BLaER1 treated with 17β-estradiol and CSF1 and Interleukin-3, amounts not matched to agents 10 nM and 100 nM (cell line): ENCODE results near the gene FKBP8.
"Not testable (repeated sequence)": the region's sequence is repeated elsewhere in the genome, so short reads cannot be mapped to it uniquely, and the experiment has no call there.

Experiments used
- H3K27ac ChIP-seq, 11 experiments: shearing (Covaris generic); formaldehyde crosslinking; 2 replicates each; pipeline ENCODE4 v1.8.1; 2022
- H3K27me3 ChIP-seq, 11 experiments: shearing (Covaris generic); formaldehyde crosslinking; 2 replicates each; pipeline ENCODE4 v1.8.1; 2022
- H3K36me3 ChIP-seq, 11 experiments: shearing (Covaris generic); formaldehyde crosslinking; 2 replicates each; pipeline ENCODE4 v1.8.1; 2022
- H3K4me1 ChIP-seq, 10 experiments: shearing (Covaris generic); formaldehyde crosslinking; 2 replicates each; pipeline ENCODE4 v1.8.1; 2022
- H3K4me2 ChIP-seq, 11 experiments: shearing (Covaris generic); formaldehyde crosslinking; 2 replicates each; pipeline ENCODE4 v1.8.1; 2022
- H3K4me3 ChIP-seq, 10 experiments: shearing (Covaris generic); formaldehyde crosslinking; 2 replicates each; pipeline ENCODE4 v1.8.1; 2022
- H3K9ac ChIP-seq, 11 experiments: shearing (Covaris generic); formaldehyde crosslinking; 2 replicates each; pipeline ENCODE4 v1.8.1; 2022
- H3K9me3 ChIP-seq, 11 experiments: shearing (Covaris generic); formaldehyde crosslinking; replicated peaks in 1 of 11; 2 replicates each; pipeline ENCODE4 v1.8.1; 2022
- H4K20me1 ChIP-seq, 11 experiments: shearing (Covaris generic); formaldehyde crosslinking; 2 replicates each; pipeline ENCODE4 v1.8.1; 2022
- Cebpa-rat ChIP-seq, 11 experiments: shearing (Covaris generic); IDR thresholded peaks; 2 replicates each; pipeline ENCODE4 v1.8.1; 2022

The FKBP8 gene

GRCh38 chr19:18543814-18544475 lies 572 bp upstream of the FKBP8 start:
- no peak for TF ChIP-seq Cebpa-rat (IDR thresholded peaks at IDR 0.05)
- Histone ChIP-seq H3K4me2 (peak overlapping the region; percentile 54 to 92 (median 83)), H3K4me3 (peak overlapping the region; percentile 43 to 80 (median 62); a peak in 19 of 20 replicates), H3K4me1 (peaks cover 21 to 33% (median 26%) of the 10 kb centered on the region in 10 experiments), H3K27ac (peak overlapping the region in 10 of 11 experiments; percentile 30 to 84 (median 60); a peak in 17 of 22 replicates), H3K27me3 (no peaks in the 10 kb centered on the region), H4K20me1 (peaks cover 0 to 14% (median 0%) of the 10 kb centered on the region in 11 experiments; a peak in 6 of 22 replicates), H3K9me3 (no peaks in the 10 kb centered on the region), H3K36me3 (peaks cover 27 to 31% (median 29%) of the 10 kb centered on the region in 11 experiments), H3K9ac (peak overlapping the region; percentile 38 to 72 (median 64); a peak in 19 of 22 replicates)

- peak overlapping the region; percentile 54 to 80 (median 68) for H3K4me3 ChIP-seq
- peak overlapping the region; percentile 15 to 84 (median 67) for H3K27ac ChIP-seq
- no peaks in the 10 kb centered on the region for H3K9me3 ChIP-seq
- peak overlapping the region; percentile 68 to 88 (median 81) for H3K9ac ChIP-seq
- H3K4me1 ChIP-seq = peaks cover 21 to 32% (median 24%) of the 10 kb centered on the region in 10 experiments
- H3K36me3 ChIP-seq = peaks cover 40 to 48% (median 45%) of the 10 kb centered on the region in 11 experiments
- peak overlapping the region; percentile 79 to 100 (median 94) for H3K4me2 ChIP-seq
- no peaks in the 10 kb centered on the region for H3K27me3 ChIP-seq
- peaks cover 0 to 28% (median 0%) of the 10 kb centered on the region in 11 experiments; a peak in 8 of 22 replicates for H4K20me1 ChIP-seq
- no peak for TF ChIP-seq Cebpa-rat (IDR thresholded peaks at IDR 0.05)
These were observed 1.1 kb downstream of the FKBP8 start for GRCh38 chr19:18541992-18542940.

GRCh38 chr19:18541258-18541991 lies 1.9 kb downstream of the FKBP8 start:
- Histone ChIP-seq H3K9ac (peak overlapping the region in 10 of 11 experiments; percentile 68 to 88 (median 82); a peak in 13 of 22 replicates), H3K27me3 (no peaks in the 10 kb centered on the region), H3K9me3 (no peaks in the 10 kb centered on the region), H3K27ac (peak overlapping the region in 5 of 11 experiments; percentile 30 to 84 (median 73); a peak in 5 of 22 replicates), H3K4me1 (peaks cover 21 to 32% (median 24%) of the 10 kb centered on the region in 10 experiments), H3K4me3 (peak overlapping the region in 6 of 10 experiments; percentile 65 to 80 (median 72); a peak in 7 of 20 replicates), H4K20me1 (peaks cover 0 to 34% (median 0%) of the 10 kb centered on the region in 11 experiments; a peak in 9 of 22 replicates), H3K4me2 (peak overlapping the region; percentile 79 to 100 (median 94); a peak in 17 of 22 replicates), H3K36me3 (peaks cover 49 to 56% (median 54%) of the 10 kb centered on the region in 11 experiments)
- TF ChIP-seq Cebpa-rat (IDR thresholded peaks at IDR 0.05) = no peak

- H3K27ac ChIP-seq, H3K27me3 ChIP-seq, H3K9me3 ChIP-seq, H3K4me2 ChIP-seq, H3K4me3 ChIP-seq: not testable (repeated sequence)
- Histone ChIP-seq H3K4me1 (peaks cover 21 to 29% (median 24%) of the 10 kb centered on the region in 10 experiments), H3K36me3 (peaks cover 59 to 68% (median 65%) of the 10 kb centered on the region in 11 experiments), H3K9ac (peak overlapping the region in 2 of 11 experiments; percentile 10 to 19; a peak in 1 of 22 replicates), H4K20me1 (peaks cover 0 to 43% (median 0%) of the 10 kb centered on the region in 11 experiments; a peak in 9 of 22 replicates)
These were observed 3.2 kb downstream of the FKBP8 start for GRCh38 chr19:18540200-18540599.

GRCh38 chr19:18539372-18539771 lies 4.0 kb downstream of the FKBP8 start:
- Histone ChIP-seq H3K9me3 (no peaks in the 10 kb centered on the region), H3K4me1 (peaks cover 17 to 20% (median 19%) of the 10 kb centered on the region in 10 experiments), H3K27me3 (no peaks in the 10 kb centered on the region), H3K9ac (0 out of 22 replicates have a peak overlapping the region, but pooled peaks of 1 of the 11 experiments have one; percentile 10), H3K4me3 (no peak overlapping the region), H3K27ac (no peak overlapping the region), H3K36me3 (peaks cover 59 to 75% (median 69%) of the 10 kb centered on the region in 11 experiments), H4K20me1 (peaks cover 0 to 46% (median 0%) of the 10 kb centered on the region in 11 experiments; a peak in 9 of 22 replicates), H3K4me2 (no peak overlapping the region)
- TF ChIP-seq Cebpa-rat (IDR thresholded peaks at IDR 0.05) = no peak

GRCh38 chr19:18538115-18538514 lies 5.3 kb downstream of the FKBP8 start:
- H3K4me3 ChIP-seq = no peak overlapping the region
- no peaks in the 10 kb centered on the region for H3K9me3 ChIP-seq
- no peak for TF ChIP-seq Cebpa-rat (IDR thresholded peaks at IDR 0.05)
- no peak overlapping the region for H3K4me2 ChIP-seq
- no peaks in the 10 kb centered on the region for H3K27me3 ChIP-seq
- H3K9ac ChIP-seq = no peak overlapping the region
- peaks cover 59 to 88% (median 79%) of the 10 kb centered on the region in 11 experiments for H3K36me3 ChIP-seq
- peaks cover 10 to 17% (median 11%) of the 10 kb centered on the region in 10 experiments for H3K4me1 ChIP-seq
- peaks cover 0 to 52% (median 0%) of the 10 kb centered on the region in 11 experiments; a peak in 9 of 22 replicates for H4K20me1 ChIP-seq
- no peak overlapping the region for H3K27ac ChIP-seq

GRCh38 chr19:18537431-18537830 lies 5.9 kb downstream of the FKBP8 start:
- H3K4me3 ChIP-seq = no peak overlapping the region
- peaks cover 66 to 94% (median 86%) of the 10 kb centered on the region in 11 experiments for H3K36me3 ChIP-seq
- H4K20me1 ChIP-seq = peaks cover 0 to 58% (median 0%) of the 10 kb centered on the region in 11 experiments; a peak in 9 of 22 replicates
- H3K27me3 ChIP-seq = no peaks in the 10 kb centered on the region
- no peaks in the 10 kb centered on the region for H3K9me3 ChIP-seq
- no peak overlapping the region for H3K27ac ChIP-seq
- no peak overlapping the region for H3K4me2 ChIP-seq
- H3K9ac ChIP-seq = no peak overlapping the region
- peaks cover 8 to 16% (median 10%) of the 10 kb centered on the region in 10 experiments for H3K4me1 ChIP-seq
- TF ChIP-seq Cebpa-rat (IDR thresholded peaks at IDR 0.05) = no peak

GRCh38 chr19:18536475-18536874 lies 6.9 kb downstream of the FKBP8 start:
- Histone ChIP-seq H3K36me3 (peaks cover 69 to 100% (median 90%) of the 10 kb centered on the region in 11 experiments), H3K4me1 (peaks cover 0 to 6% (median under 1%) of the 10 kb centered on the region in 10 experiments; a peak in 9 of 20 replicates), H3K4me3 (no peak overlapping the region), H3K27ac (no peak overlapping the region), H3K9me3 (no peaks in the 10 kb centered on the region), H4K20me1 (peaks cover 0 to 65% (median 0%) of the 10 kb centered on the region in 11 experiments; a peak in 9 of 22 replicates), H3K27me3 (no peaks in the 10 kb centered on the region), H3K4me2 (no peak overlapping the region), H3K9ac (no peak overlapping the region)
- TF ChIP-seq Cebpa-rat (IDR thresholded peaks at IDR 0.05) = no peak
